CD1c-positive myeloid dendritic cell (primary cell): ENCODE results near the gene SPAG6.
"Not testable (repeated sequence)": the region's sequence is repeated elsewhere in the genome, so short reads cannot be mapped to it uniquely, and the experiment has no call there.

Experiments used
- DNase-seq: peaks from one replicate; pipeline ENCODE4 v3.0.0-alpha.2; 2016; ENCODE audit errors: extremely low spot score

SPAG6 gene

DNA sequence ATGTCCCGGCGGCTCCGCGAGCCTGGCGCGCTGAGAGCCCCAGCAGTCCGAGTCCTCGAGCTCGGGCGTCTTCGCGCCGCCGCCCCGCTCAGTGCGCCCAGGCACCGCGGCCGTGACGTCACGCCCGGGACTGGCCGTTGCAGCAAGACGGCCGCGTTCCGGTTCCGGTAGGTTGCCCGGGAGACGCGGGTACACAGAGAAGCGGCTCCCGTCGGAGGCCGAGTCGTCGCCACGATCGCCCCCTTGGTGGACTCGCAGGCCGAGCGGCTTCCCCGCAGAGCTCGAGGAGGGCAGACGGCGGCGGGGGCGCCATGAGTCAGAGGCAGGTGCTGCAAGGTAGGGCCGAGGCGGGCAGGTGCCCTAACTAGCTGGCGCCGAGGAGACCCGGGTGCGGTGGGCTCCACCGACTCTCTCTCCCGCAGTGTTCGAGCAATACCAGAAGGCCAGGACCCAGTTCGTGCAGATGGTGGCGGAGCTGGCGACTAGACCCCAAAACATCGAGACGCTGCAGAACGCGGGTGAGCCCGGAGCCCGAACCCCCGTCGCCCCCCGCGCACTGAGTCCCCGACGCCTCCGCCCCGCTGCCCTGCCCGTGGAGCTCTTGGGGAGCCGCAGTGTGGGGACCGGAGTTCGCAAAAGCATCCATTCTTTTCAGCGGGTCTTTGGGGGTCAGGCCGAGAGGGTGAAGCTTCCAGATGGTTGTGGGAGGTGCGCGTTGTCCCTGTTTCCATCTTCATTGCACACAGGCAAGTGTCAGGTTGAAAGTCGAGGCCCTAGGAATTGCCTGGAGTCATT is at the start of gene SPAG6:
Gene SPAG6 (plus strand): TSS at position 196 of the 795 bp plus-strand sequence. CDS start 116 bp downstream, at position 312.
- DNase-seq, result peak; percentile 80

GRCh38 chr10:22301193-22301592 is 44.1 kb upstream of the SPAG6 start:
- no peak for DNase-seq

DNA sequence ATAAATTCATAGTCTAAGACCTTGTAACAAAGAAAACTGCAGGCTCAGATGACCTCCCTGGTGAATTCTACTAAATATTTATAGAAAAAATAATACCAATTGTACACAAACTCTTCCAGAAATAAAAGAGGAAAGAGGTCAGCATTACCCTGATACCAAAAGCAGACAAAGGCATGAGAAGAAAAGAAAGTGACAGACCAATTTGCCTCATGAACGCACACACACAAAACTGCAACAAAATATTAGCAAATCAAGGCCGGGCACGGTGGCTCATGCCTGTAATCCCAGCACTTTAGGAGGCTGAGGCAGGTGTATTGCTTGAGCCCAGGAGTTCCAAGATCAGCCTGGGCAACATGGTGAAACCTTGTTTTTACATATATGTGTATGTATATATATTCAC is 41.8 kb upstream of the SPAG6 start:
- DNase-seq, result no peak

DNA sequence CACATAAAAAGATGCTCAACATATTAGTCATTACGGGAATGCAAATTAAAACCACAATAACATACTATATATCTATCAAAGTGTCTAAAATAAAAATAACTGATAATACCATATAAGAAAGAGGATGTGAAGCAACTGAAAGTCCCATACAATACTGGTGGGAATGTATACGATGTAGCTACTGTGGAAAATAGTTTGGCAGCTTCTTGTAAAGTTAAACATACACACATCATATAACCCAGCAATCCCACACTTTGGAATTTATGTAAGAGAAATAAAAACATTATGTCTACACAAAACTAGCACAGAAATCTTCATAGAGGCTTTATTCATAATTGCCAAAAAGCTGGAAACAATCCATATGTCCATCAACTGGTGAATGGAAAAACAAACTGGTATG is 39.6 kb upstream of the SPAG6 start:
- DNase-seq, result no peak

GRCh38 chr10:22308390-22308789 is 36.9 kb upstream of the SPAG6 start:
- no peak for DNase-seq

DNA sequence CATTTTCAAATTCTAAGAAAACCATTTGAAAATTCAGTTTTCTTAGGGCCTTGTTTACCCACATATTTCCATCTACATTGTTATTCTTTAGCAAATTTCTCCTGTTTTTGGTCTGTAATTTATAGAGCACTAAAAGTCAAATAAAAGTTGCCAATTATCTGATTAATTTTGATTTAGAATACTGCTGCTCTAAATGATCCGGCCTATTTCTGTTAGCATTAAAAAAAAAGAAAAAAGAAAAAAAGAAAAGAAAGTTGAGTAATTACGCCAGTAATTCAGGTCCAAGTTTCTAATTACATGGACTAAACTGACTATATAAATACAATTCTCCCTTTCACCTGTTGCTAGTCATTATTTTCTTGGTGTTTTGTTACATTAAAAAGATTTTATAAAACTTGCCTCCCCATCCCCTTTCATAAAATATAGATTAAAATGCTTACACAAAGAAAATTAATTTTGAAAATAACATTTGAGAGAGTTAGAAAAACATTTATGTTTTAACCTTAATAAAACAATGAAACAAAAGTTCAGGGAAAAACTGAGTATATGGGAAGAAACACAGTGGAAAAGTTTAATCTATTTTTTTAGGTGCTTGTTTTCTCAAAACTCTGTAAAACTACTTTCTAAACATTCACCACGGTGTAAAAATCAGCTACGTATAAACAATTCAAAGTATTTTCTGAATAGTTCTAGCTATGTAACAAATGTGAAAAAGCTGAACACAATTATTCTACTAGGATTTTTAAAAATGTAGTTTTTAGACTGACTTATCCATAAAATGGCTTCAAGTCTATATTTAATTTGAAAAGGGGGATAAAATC is 35.9 kb upstream of the SPAG6 start:
- no peak for DNase-seq

DNA sequence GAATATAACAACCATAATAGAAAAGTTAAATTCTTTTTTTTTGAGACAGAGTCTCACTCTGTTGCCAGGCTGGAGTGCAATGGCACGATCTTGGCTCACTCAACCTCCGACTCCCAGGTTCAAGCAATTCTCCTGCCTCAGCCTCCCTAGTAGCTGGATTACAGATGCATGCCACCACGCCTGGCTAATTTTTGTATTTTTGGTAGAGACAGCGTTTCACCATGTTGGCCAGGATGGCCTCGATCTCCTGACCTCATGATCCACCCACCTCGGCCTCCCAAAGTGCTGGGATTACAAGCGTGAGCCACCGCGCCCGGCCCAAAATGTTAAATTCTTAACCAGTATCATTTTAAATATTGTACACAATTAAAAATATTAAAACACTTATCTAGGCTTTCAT is 35.3 kb upstream of the SPAG6 start:
- not testable (repeated sequence) for DNase-seq

GRCh38 chr10:22310928-22311327 is 34.4 kb upstream of the SPAG6 start:
- DNase-seq, result no peak

GRCh38 chr10:22314852-22315251 is 30.4 kb upstream of the SPAG6 start:
- no peak for DNase-seq

DNA sequence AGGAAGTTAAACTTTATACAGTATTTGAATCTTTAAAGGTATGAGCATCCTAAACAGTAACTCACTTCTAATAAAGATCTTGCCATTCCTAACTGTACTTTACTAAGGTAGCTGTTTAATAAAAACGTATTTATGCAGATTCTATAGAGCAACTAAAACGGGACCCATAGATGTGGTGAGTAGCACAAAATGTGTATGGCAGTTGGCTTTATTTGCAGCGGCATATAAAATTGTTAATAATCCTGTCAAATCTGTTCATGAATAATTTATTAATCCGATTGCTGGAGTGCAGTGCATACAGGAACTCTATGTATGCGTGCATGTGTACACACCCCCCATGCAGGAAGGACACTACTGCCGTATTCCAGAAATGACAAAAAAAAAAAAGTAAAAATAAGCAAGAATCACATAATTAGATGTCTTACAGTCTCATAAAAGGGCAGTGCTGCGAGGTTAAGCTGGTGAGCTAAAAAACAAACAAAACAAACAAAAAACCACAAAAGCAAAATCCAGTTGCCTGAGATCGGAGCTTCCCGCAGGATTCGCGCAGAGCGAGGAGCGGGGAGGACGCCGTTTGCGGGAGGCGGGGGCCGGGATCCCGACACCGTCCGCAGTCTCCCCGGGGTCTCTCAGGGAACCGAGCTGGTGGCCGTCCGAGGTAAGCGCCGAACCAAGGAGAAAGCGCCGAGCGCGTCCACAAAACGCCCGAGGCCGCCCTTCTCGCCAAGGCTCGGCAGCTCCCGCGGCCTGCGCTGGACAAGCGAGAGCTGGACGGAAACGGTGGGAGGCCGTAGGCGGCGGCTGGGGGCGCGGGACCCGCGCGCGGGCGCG is 29.6 kb upstream of the SPAG6 start:
- DNase-seq, result no peak

GRCh38 chr10:22316286-22317075 is 28.8 kb upstream of the SPAG6 start, which contains the start of gene COMMD3:
Gene COMMD3, plus strand, starts transcription at chr10:22316388. Its CDS starts 30 bp downstream, at chr10:22316418.
- DNase-seq, result peak; percentile 92

GRCh38 chr10:22317076-22317370 is 28.3 kb upstream of the SPAG6 start:
- no peak for DNase-seq

GRCh38 chr10:22317771-22318565 is 27.3 kb upstream of the SPAG6 start:
- DNase-seq, result no peak

DNA sequence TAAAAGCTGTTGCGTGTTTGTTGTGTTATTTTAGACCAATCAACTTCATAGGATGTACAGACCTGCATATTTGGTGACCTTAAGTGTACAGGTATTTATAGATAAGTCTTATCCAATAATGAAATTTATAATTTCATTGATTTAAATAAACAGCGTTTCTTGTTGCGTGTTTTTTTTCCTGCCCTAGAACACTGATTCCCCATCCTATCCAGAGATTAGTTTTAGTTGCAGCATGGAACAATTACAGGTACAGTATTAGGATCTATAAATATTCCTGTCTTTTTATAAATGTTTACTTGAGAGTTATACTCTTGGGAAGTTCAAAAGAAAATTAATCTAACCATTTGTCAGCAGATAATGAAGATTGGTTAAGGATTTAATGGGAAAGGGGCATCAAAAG is 26.5 kb upstream of the SPAG6 start:
- no peak for DNase-seq

DNA sequence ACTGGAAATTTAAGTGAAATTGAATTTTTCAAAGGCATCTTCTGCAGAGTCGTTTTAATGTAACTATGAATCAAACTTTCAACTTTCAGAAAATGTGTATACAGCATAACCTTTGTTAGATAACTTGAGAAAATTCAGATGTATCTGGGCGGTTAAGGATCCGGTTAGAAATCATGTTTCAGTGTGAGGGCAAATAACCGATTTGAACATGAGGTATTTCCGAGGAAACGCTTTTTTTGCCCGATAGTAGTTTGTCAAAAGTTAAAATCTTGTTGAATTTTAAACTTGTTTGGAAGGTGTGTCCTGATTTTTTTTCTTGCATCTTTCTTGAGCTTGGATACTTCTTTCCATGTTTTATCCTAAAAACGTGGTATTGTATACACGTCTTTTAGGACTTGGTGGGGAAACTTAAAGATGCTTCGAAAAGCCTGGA is 25.7 kb upstream of the SPAG6 start:
- no peak for DNase-seq

DNA sequence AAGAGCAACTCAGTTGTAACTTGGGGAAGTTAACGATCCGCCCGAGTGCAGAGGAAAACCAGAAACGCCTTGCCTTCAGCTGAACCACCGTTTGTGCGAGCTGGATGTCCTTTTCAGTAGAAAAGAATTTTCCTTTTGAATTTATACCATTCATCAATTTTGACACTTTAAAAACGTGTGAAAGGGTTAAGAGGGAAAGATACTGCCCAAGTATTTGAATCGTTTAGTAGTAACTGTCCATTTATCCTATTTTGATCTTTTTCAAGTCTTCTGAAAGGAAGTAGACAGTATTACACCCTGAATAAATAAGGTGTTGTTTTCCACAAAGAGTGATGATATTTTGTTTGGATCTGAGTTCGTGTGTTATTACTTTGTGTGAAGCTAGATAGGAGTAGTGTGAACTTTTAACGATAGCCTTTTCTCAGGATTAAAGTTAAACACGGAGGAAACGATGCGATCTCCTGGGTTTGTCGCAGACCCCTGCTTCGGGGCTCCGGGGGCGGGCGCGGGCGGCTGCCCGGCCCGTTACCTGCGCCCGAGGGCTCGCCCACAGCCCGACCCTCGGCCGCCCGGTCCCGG is 25.2 kb upstream of the SPAG6 start:
- peak; percentile 45 for DNase-seq

DNA sequence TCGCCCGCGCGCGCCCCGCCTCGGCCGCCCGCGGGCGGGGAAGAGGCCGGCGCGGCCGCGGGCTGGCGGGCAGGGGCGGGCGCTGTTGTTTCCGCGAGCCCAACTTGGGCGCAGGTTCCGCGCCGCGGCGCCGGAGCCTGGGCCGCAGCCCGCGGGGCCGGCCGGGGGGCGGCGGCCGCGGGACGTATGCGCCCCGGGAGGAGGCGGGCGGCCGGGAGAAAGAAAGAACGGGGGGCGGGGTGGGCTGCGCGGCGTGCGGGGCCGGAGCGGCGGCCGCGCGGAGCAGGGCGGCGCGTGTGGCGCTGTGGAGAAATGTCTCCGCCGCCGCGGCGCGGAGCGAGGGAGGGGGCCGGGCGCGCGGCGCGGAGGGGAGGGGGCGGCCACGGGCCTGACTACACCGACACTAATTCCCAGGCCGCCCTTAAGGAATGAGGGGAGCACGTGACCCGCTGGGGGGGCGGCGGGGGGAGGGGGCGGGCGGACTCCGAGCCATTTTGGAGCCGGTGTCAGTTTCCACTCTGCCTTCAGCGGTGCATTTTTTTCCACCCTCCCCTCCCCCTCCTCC is 24.6 kb upstream of the SPAG6 start, which contains the start of gene BMI1:
Gene BMI1 (plus strand): TSS at position 509 of the 565 bp plus-strand sequence. CDS start 5,351 bp downstream, outside the sequence.
- peak; percentile 59 for DNase-seq

DNA sequence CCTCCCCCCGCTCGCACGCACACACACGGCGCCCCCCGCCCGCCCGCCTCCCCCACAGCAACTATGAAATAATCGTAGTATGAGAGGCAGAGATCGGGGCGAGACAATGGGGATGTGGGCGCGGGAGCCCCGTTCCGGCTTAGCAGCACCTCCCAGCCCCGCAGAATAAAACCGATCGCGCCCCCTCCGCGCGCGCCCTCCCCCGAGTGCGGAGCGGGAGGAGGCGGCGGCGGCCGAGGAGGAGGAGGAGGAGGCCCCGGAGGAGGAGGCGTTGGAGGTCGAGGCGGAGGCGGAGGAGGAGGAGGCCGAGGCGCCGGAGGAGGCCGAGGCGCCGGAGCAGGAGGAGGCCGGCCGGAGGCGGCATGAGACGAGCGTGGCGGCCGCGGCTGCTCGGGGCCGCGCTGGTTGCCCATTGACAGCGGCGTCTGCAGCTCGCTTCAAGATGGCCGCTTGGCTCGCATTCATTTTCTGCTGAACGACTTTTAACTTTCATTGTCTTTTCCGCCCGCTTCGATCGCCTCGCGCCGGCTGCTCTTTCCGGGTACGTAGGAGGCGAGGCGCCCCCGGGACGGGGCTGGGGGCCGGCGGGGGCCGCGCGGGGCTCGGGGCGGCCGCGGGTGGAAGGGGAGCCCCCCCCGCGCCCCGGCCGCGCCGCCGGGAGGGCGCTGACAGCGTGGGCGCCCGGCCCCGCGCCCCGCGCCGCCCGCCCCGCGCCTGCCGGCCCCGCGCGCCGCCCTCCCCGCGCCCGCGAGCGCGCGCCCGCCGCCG is 24.0 kb upstream of the SPAG6 start:
- peak; percentile 73 for DNase-seq
